C4-2B (cell line): ENCODE results near the gene TBX4.
"Not testable (repeated sequence)": the region's sequence is repeated elsewhere in the genome, so short reads cannot be mapped to it uniquely, and the experiment has no call there.

ENCODE experiments used
- CTCF ChIP-seq: fragments of 450-650 bp; conservative IDR thresholded peaks from 2 replicates; pipeline ENCODE4 v1.5.1; 2017; ENCODE audit warnings: mild to moderate bottlenecking
- ZFX ChIP-seq: fragments of 450-650 bp; IDR thresholded peaks from 2 replicates; pipeline ENCODE4 v1.6.1; 2017

GRCh38 chr17:61493830-61494324 is 41.7 kb downstream of the TBX4 start:
- not testable (repeated sequence) for TF ChIP-seq CTCF, ZFX
